HepG2 (cell line): Measurements from ENCODE around the gene ABCC3. TPM values are rescaled to one million over a fixed set of nuclear protein-coding genes. Genes with fewer than 3 reads are reported as not detected.

Source experiments
- AHR ChIP-seq: IDR thresholded peaks from 2 replicates; pipeline ENCODE4 v1.6.1; 2018; ENCODE audit warnings: missing genetic modification reagents, missing compliant biosample characterization
- AKAP8 ChIP-seq: sonication (generic); formaldehyde crosslinking; IDR thresholded peaks from 2 replicates; pipeline ENCODE4 v1.5.1; 2020; ENCODE audit warnings: mild to moderate bottlenecking, missing genetic modification reagents
- ARNTL ChIP-seq: sonication (generic); formaldehyde crosslinking; IDR thresholded peaks from 2 replicates; pipeline ENCODE4 v1.4.0; 2020; ENCODE audit warnings: mild to moderate bottlenecking, missing genetic modification reagents
- CHCHD3 ChIP-seq: sonication (generic); formaldehyde crosslinking; IDR thresholded peaks from 2 replicates; pipeline ENCODE4 v1.8.0; 2022; ENCODE audit warnings: mild to moderate bottlenecking, missing genetic modification reagents, moderate library complexity
- GFI1 ChIP-seq: sonication (generic); formaldehyde crosslinking; IDR thresholded peaks from 2 replicates; pipeline ENCODE4 v1.5.0; 2020; ENCODE audit warnings: missing genetic modification reagents, mild to moderate bottlenecking, borderline replicate concordance
- MED13 ChIP-seq: sonication (generic); formaldehyde crosslinking; IDR thresholded peaks from 2 replicates; pipeline ENCODE4 v1.5.0; 2020; ENCODE audit warnings: missing genetic modification reagents
- NR2F1 ChIP-seq, 2 experiments: fragments of 450-650 bp in 1 of 2; formaldehyde crosslinking in 1 of 2; IDR thresholded peaks; 2 replicates each; pipeline versions ENCODE4 v1.5.0 to v1.6.1; 2016 to 2020; ENCODE audit warnings: mild to moderate bottlenecking in 1 of 2, missing compliant biosample characterization in 1 of 2, missing genetic modification reagents in 1 of 2, moderate library complexity in 1 of 2
- PITX1 ChIP-seq: sonication (generic); formaldehyde crosslinking; IDR thresholded peaks from 2 replicates; pipeline ENCODE4 v1.5.1; 2020; ENCODE audit warnings: mild to moderate bottlenecking, missing genetic modification reagents
- TCF7L2 ChIP-seq: IDR thresholded peaks from 2 replicates; pipeline ENCODE4 v1.6.1; 2011; ENCODE audit warnings: mild to moderate bottlenecking, low read depth, low read length, moderate library complexity
- ZBTB43 ChIP-seq: sonication (generic); formaldehyde crosslinking; conservative IDR thresholded peaks from 2 replicates; pipeline ENCODE4 v1.4.0; 2020; ENCODE audit warnings: missing genetic modification reagents
- ZNF260 ChIP-seq: sonication (generic); formaldehyde crosslinking; IDR thresholded peaks from 2 replicates; pipeline ENCODE4 v1.4.0; 2020; ENCODE audit warnings: missing genetic modification reagents, low read depth, mild to moderate bottlenecking, borderline replicate concordance
- ZNF414 ChIP-seq: sonication (generic); formaldehyde crosslinking; IDR thresholded peaks from 2 replicates; pipeline ENCODE4 v1.5.0; 2020; ENCODE audit warnings: missing genetic modification reagents
- ZNF549 ChIP-seq: sonication (generic); formaldehyde crosslinking; IDR thresholded peaks from 2 replicates; pipeline ENCODE4 v1.5.0; 2020; ENCODE audit warnings: missing genetic modification reagents
- ZNF674 ChIP-seq: sonication (generic); formaldehyde crosslinking; IDR thresholded peaks from 2 replicates; pipeline ENCODE4 v1.5.0; 2020; ENCODE audit warnings: low read depth, mild to moderate bottlenecking, missing genetic modification reagents
- polyA plus RNA-seq, 8 experiments: library from polyadenylated mRNA; depleted of rRNA in 3 of 8; stranded (reverse) in 7 of 8; unstranded in 1 of 8; fragments of >200 nt; fragmentation: Illumina TruSeq in 4 of 8; extraction: Trizol in 4 of 8; gene quantifications; 2 replicates each; pipeline versions ENCODE4 v1.2.1 to v1.2.3, GENCODE V29; 2011 to 2016; ENCODE audit warnings: low read depth in 4 of 8, missing spikeins in 1 of 8, mixed read lengths in 1 of 8; ENCODE audit not compliant: insufficient read depth in 1 of 8
- total RNA-seq, 5 experiments: library from RNA; depleted of rRNA; stranded (reverse); fragments of >200 nt; fragmentation: Illumina TruSeq; extraction: Trizol; gene quantifications; 2 replicates each; pipeline ENCODE4 v1.2.3, GENCODE V29; 2016; ENCODE audit warnings: low read depth in 1 of 5
- TF ChIP-seq, protein P1 (sequence below): fragments of 450-650 bp; IDR thresholded peaks from 2 replicates; pipeline ENCODE4 v1.6.1; 2017; ENCODE audit warnings: mild to moderate bottlenecking
- TF ChIP-seq, protein P2 (sequence below): sonication (generic); formaldehyde crosslinking; IDR thresholded peaks from 2 replicates; pipeline ENCODE4 v1.8.0; 2022; ENCODE audit warnings: mild to moderate bottlenecking, missing genetic modification reagents, moderate library complexity

Gene ABCC3
- total and polyA plus RNA-seq, 2 of the 13 experiments (the other 11 are each of a cell fraction or from before 2014, with no cell fraction given): 25.2 to 50.7 TPM

DNA sequence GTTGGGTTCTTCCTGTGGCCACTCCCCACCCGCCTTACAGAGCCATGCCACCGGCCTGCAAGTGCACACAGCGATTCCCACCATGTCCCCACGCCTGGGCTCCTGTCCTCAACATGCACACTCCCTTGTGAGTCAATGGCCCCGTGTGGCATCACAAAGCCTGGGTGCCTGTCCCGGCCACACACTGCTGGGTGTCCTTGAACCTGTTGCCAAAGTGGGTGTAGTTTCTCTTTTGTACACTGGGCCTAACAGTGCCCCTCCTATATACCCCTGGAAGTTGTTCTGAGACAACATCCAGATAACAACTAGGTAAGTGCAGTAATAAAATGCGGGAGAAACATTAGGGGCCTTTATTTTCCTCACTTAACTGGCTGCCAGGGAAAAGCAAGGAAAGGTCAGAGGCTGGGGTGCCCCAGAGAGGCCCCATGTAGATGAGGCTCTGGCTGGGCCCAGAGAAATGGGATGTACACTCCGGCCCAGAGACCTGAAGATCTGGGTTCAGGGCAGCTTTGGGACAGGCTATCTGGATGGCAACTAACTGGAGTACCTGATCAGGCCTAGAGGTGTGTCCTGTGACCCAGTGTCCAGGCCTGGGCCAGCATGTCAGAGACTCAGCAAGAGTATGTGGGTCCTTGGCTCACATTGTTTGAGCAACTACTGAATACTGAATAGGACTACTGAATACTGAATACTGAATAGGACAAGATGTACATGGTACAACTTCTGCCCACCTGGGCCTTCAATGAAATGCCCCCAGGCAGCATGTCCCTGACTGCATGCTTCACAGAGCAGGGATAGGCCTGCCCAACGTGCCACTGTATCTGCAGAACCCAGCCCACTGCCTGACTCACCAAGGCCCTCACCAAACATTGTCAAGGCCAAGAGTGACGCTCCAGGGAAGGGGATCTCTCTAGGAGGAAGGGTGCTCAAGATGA is 8.3 kb downstream of the ABCC3 start (continued):
- TF ChIP-seq AHR (CRISPR knock-in tag) (no peak; the same call in 1 of the 2 replicates), ZNF260 (CRISPR knock-in tag) (no peak), MED13 (no peak), AKAP8 (CRISPR knock-in tag) (no peak), CHCHD3 (CRISPR knock-in tag) (no peak), PITX1 (CRISPR knock-in tag) (no peak; the same call in 1 of the 2 replicates), ZNF414 (CRISPR knock-in tag) (no peak), ZNF674 (CRISPR knock-in tag) (no peak), ZNF549 (CRISPR knock-in tag) (no peak), ZBTB43 (CRISPR knock-in tag) (no peak), NR2F1 (CRISPR knock-in tag; IDR thresholded peaks at IDR 0.05) (no peak), ARNTL (CRISPR knock-in tag) (no peak), GFI1 (CRISPR knock-in tag) (no peak), TCF7L2 (no peak)
- TF ChIP-seq, protein P1, sequence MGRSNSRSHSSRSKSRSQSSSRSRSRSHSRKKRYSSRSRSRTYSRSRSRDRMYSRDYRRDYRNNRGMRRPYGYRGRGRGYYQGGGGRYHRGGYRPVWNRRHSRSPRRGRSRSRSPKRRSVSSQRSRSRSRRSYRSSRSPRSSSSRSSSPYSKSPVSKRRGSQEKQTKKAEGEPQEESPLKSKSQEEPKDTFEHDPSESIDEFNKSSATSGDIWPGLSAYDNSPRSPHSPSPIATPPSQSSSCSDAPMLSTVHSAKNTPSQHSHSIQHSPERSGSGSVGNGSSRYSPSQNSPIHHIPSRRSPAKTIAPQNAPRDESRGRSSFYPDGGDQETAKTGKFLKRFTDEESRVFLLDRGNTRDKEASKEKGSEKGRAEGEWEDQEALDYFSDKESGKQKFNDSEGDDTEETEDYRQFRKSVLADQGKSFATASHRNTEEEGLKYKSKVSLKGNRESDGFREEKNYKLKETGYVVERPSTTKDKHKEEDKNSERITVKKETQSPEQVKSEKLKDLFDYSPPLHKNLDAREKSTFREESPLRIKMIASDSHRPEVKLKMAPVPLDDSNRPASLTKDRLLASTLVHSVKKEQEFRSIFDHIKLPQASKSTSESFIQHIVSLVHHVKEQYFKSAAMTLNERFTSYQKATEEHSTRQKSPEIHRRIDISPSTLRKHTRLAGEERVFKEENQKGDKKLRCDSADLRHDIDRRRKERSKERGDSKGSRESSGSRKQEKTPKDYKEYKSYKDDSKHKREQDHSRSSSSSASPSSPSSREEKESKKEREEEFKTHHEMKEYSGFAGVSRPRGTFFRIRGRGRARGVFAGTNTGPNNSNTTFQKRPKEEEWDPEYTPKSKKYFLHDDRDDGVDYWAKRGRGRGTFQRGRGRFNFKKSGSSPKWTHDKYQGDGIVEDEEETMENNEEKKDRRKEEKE: no peak
- TF ChIP-seq, protein P2, sequence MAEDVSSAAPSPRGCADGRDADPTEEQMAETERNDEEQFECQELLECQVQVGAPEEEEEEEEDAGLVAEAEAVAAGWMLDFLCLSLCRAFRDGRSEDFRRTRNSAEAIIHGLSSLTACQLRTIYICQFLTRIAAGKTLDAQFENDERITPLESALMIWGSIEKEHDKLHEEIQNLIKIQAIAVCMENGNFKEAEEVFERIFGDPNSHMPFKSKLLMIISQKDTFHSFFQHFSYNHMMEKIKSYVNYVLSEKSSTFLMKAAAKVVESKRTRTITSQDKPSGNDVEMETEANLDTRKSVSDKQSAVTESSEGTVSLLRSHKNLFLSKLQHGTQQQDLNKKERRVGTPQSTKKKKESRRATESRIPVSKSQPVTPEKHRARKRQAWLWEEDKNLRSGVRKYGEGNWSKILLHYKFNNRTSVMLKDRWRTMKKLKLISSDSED (CRISPR knock-in tag): no peak
